Islet precursor cell (in vitro differentiated cells): ENCODE measurements around the gene ELMO1.
"Not testable (repeated sequence)": the region's sequence is repeated elsewhere in the genome, so short reads cannot be mapped to it uniquely, and the experiment has no call there.

ENCODE experiments used
- DNase-seq: peaks from one replicate; pipeline ENCODE4 v3.0.0-alpha.2; 2018

ELMO1 gene

DNA sequence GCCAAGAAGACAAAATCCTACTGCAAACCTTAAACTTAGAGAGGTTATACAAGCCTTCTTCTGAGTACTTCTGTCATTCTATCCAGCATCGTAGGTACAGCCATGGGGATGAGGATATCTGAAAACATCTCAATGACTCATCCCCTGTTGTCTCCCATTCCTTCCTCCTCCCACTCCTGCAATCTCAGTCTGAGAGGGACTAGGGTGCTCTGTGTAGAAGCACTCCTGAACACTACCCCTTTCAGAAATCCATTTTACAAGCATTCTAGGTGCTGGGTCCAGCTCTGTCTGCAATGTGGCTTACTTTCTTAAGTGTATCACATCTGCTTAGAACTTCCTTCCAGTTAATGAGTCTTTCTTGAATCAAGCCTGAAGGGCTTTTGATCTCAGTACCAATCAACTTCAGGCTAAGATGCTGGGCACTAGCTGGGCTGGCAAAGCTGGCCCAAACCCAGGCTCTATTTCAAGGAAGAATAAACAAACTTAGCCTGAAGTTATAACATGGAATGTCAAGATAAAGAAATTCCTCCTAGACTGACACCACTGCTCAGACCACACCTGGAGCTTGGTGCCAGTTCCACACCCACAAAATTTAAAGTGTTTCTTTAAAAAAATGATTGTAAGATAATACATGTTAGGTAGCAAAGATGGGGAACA lies 454.1 kb downstream of the ELMO1 start:
- DNase-seq: peak; percentile 77

DNA sequence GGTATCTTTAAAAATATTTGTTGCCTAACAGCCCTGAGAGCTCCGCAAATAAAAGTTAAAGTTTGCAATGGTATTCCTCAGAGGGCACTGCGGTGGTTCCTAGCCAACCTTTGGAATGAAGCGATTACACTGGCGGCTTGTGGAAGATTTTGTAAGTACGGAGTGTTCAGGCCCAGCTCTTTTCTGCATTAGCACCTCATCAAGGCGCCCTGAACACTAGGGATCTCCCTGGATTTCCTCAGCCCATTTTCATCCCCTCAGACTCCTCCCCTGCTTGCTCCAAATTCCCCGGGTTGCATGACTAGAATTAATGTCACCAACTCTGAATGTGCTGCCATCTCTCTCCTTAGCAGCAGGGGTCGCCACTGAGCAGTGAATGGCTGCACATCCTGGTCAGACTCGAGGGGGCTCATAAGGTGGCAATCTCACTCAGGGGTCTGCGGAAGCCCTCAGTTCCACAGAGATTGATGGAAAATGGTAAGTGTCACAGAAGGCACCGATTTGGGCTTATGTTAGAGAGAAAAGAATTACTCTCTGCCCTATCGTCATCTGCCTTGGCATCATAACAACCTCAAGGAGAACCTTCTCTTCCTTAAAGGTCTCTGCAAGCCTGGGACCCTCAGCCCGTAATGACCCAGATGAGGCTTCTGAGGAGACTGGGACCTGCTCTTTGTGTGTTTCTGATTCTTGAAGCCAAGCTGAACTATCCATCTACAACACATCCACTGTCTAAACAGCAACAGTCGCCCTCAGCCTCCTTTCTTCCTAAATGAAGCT lies 461.5 kb downstream of the ELMO1 start:
- DNase-seq: peak; percentile 80

DNA sequence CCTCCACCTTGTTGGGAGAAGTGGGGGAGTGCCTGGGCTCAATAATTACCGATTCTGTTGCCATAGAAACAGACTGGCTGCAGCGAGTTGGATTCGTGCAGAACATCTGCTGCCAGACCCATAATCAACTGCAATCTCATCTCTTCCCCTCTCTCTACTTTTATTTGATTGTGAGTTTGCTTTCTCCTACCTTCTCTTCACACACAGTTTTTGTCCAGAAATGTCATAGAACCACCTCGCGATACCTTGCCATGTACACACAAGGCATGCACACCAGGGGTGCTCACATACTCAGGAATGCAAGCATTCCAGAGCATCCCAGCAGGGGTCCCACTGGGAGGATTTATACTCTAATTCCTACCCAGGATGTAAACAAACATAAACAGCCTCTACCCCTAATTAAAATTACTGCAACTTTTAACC lies 462.1 kb downstream of the ELMO1 start:
- no peak for DNase-seq

DNA sequence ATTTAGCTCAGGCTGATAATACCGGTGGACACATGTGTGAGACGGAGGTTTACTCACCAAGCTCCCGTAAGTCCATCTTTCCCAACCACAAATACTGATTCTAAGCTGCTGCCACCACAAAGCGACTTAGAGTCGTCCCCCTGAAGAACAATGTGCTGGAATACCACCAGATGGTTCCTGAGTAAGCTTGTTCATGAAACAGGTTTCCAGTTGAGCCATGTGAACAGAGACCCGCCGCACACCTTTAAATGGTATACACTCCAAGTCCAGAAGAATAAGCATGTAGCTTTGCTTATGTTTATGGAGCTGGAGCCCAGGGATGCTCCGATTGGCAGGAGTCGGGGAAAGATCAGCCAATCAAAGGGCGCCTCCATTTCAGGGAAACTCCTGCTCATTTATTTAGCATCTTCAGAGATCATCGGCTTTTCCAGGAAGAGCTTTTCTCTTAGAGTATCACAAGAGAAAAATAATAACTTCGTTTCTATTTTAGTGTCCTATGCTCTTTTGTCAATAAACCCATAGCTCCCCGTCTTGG lies 462.7 kb downstream of the ELMO1 start:
- no peak for DNase-seq

DNA sequence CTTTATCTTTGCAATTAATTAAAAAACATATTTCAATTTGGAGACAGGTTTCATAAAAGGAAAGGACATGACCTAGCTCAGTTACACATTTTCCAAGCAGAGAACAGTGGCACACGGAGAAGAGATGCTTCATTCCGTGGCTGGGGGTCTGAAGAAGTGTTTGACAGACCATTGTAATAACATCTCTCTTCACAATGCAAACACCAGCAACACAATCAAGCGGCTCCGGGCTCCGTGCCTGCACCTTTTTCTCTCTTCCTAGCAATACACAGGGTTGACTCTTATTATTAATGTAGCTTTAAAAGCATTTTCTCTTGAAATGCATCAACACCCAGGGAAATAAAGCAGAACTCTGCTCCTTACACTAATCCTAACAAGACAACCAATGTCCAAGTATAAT lies 463.3 kb downstream of the ELMO1 start:
- no peak for DNase-seq

DNA sequence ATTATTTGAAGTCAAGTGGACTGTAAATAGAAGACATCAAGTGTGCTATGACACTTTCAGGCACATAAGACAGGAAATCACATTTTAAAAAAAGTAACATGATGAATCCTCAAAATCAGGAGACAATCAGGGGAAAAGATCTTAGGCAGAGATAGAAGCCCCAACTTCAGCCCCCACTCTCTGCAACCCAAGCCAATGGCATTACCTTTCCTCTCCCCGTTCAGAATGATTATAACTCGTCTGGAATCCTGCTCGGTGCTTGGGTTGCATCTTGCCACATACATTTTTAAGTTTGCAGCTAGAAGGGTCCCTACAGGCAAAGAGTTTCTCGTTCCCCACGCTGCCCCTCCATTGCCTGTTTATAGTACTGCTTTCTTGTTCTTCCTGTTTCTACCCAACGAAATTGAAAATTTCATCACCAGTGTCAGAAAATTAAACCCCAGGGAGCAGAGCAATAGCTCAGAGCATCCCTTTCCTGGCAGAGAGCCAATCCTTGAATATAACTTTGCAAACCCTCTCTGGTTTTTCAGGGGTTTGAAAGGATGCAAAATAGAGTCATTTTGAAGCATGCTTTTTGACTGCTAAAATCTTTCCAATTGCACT lies 463.9 kb downstream of the ELMO1 start:
- no peak for DNase-seq

DNA sequence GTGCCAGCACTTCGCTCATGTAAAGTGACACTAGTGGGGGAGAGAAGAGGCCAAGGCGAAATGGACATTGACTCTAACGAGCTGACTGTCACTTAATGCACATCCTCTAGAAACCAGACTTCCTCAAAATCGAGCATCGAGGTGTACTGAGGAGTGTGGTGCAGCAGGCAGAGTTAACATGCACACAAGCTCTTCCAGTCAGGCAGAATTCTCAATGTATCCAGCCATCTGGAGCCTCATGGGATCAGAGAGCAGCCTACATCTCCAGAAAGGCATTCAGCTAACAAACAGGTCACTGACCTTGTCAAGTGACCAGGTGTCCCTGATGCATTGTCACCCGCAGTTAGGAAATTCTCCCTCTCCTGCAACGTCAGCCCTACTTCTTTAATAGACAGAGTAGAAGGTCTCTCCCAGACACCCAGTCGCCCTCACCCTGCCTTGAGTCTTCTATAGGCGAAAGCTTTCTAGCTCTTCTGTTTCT lies 464.6 kb downstream of the ELMO1 start:
- no peak for DNase-seq

DNA sequence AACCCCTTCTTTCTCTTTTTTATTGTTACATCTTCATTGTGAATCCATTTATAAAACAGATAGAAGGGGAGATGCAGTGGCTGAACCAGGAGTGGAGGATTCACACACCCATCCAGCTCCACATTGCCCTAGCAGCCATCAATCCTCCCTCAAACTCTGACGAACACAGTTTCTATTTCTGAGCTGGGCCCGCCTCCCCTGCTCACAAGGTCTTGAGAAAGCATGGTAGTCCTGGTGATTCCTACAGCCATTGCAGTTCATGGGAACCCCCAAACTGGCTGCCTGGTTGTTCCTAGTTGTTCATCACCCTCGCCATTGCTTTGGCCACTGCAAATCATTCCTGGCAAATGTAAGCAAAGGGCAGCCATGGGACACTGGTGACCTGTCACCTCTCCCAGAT lies 465.9 kb downstream of the ELMO1 start:
- no peak for DNase-seq

DNA sequence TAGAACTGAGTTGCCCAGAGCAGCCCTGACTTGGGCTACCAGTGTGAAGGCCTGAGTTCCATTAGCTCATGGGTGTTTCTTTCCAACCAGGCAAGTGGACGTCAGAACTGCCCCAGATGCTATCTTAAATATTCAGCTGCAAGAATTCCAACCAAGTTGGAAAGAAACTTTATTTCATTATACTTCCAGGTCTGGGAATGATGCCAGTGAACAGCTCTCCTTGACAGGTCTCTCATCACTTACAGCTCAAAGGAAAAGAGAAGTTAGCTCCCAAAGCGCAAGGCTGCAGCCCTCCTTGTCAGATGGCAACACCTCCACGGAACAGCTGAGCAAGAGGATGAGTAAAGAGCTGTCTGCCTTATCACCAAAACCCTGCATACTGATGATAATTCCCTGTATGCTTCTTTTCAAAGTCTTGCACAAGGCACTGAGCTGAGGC lies 468.8 kb downstream of the ELMO1 start:
- no peak for DNase-seq

DNA sequence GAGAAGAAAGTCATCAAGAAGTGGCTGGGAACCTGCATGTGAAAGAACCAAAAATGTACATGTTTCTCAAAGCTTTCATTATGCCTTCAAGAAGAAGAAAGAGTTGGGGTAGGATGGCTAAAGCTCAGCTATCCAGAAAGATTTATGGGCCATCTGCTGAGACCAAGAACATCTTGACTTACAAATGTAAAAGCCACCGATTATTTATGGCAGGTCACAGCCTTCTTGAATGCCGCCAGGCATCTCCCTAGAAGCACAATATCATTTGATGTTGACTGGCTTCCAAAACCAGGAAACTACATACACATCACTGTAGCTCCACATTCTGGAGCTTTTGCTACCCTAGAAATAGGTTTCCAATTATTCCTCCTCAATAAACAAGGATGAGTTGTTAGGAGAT lies 470.2 kb downstream of the ELMO1 start:
- DNase-seq: no peak

DNA sequence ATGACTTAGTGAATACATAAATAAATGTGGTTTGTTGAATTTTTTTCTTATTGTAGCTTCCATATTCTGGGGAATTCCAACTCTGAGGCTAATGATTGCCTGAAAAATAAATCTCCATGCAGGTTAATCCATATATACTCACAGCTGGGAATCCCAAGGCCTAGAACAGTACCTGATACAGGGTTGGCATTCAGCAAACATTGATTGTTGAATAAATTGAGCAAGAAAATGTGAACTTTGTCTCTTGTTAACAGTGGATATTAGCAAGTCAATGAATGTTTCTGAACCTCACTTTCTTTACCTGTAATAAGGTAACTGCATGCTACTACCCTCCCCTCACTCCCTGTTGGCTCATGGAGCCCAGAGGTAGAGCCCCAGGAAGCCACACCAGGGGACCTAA lies 470.8 kb downstream of the ELMO1 start:
- DNase-seq: no peak

DNA sequence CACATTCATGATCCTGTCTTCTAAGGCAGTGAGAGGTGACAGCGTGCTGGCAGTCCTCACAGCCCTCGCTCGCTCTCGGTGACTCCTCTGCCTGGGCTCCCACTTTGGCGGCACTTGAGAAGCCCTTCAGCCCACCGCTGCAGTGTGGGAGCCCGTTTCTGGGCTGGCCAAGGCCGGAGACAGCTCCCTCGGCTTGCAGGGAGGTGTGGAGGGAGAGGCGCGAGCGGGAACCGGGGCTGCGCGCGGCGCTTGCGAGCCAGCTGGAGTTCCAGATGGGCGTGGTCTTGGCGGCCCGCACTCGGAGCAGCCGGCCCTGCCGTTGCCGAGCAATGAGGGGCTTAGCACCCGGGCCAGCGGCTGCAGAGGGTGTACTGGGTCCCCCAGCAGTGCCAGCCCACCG lies 475.1 kb downstream of the ELMO1 start:
- DNase-seq: not testable (repeated sequence)

DNA sequence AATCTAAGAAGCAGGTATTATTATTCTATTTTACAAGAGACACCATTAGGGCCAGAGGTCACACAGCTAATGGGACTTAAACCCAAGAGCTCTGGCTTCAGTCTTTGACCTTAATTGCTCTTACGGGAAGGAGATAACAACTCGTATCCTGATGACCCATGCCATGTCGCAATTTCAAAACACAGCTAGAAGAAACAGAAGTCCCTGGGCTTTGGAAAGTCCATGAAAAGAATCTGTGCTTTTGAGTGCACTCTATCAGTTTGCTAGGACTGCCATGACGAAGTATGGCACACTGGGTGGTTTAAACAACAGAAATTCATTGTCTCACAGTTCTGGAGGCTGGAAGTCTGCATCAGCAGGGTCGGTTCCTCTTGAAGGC lies 476.5 kb downstream of the ELMO1 start:
- DNase-seq: no peak

DNA sequence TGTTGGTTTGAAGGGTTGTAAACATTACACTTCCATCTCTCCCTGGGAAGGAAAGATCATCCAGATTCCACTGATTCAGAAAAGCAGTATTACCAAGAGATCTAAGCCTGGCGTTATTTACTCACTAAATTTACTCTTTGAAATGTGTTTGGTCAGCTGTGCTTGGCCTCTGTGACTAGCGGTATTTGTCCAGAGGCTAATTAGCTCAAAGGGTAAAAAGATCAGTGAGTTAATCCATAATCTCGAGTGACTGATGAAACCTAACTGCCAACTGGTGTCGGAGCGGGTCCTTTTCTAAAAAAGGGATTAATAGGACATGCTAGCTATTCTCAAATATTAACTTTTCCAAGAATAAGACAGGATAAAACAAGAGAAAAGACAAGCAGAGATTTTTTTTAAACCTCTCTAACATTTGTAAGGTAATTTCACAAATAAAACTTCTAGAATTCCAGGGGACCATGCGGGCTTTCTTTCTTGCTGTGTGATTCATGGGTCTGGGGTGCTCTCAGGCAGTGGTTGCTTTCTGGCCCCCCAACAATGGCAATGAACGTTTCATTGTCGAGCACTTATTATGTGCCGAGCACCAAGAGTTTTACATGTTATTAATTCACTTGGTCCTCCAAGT lies 477.0 kb downstream of the ELMO1 start:
- no peak for DNase-seq

DNA sequence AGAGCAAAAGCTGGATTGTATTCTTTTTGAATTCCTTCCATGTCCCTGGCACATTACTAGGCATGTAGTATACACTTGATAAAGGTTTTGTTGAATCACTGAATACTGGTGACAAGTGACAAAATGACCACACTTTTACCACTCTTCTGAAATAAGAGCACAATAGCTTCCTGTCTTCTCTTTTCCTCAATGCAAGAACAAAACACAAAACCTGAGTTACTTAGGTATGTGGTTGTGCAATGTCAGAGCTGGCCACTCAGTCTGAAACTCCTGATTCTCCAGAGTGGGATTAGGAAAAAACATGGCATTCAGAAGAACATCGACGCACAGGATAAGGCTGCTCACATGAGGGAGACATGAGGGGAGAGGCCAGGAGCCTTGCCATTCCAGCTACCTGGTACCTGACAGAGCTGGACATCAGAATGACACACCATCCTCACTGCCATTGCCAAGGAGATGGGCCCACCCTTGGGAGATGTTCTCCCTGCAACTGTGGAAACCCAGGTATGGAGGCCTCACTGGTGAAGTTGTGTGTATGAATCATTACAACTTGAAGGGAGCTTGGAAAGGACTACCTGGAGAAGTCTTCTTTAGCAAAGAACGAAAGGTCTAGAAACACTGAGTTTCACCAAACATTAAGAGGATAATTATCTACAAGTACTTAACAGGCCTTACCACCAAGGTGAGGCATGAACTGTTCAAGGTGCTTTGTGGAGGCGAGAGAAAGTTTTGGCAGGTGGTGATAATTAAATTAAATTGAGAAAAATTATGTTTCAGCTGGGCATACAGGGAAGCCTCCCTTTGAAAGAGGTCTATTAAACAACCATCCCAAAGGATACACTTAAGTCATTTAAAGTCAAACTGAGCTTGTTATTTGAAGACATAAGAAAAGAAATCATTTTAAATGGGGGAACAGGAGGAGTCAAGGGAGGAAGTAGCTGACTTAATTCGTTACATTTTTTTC lies 477.8 kb downstream of the ELMO1 start:
- DNase-seq: no peak

DNA sequence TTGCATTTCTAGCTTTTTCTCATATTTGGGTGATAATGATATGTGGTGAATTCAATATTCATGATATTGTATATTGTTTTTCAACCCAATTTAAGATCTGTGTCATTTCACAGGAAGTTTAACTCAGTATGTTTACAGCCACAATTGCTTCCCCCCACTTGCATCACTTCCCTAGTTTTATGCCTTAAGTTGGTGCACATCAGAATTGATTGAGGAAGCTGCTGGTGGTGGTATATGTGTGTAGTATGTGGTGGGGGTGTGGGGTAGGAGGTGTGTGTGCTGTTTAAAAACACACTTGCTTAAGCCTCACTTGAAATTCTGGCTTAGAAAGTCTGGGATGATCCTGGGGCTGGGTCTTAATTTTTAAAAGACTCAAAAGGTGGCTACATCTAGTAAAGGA lies 479.3 kb downstream of the ELMO1 start:
- DNase-seq: no peak

DNA sequence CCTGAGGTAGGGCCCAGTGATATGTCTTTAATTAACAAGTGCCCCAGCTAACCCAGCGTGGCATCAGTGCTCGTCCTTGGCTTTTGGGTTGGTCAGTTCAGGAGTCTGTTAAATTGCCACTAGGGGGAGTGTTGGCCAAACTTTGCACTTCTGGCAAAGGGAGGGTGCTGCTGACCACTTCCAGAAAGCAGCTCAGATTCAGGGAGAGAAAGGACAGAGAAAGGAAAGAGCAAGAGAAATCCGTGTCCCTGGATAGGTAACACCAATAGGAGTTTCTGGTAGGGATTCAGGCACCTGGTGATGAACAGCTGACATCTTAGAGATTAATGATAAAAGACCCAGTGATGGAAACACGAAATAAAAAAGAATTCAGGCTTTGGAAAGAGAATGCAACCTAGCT lies 481.3 kb downstream of the ELMO1 start:
- peak; percentile 82 for DNase-seq

DNA sequence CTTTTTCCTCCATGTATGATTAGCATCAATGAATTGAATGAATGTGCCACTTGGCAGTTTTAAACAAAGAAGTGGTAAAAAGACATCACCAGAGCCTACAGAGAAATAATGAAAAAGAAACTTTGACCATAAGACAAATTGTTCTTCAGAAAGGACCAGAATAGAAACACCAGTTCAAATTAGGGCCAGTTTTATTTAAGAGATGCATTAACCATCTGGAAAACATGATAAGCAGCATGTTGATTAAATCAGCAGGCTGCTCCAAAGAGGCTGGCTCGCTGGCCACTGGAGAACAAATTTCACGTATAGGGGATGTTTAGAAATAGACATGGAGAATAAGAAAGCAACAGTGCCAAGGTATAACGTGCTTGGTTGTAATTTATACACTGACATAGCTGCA lies 482.0 kb downstream of the ELMO1 start:
- DNase-seq: no peak

DNA sequence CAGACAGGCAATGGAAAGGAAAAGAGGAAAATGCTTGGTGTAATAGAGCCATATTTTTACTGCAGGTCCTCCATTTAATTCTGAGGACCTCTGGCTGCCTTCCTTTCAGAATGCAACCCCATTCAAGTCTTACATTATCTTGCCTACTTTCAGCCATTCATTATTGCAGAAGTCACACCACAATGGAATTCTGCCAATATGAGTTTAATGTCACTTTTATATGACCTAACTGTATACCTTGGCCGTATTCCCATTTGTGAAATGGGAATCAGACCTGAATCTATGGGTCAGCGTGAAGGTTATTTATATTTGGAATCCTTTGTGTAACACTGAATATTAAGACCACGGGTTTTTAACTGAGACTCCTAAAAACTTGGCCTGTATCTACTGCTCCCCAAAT lies 482.6 kb downstream of the ELMO1 start:
- no peak for DNase-seq

DNA sequence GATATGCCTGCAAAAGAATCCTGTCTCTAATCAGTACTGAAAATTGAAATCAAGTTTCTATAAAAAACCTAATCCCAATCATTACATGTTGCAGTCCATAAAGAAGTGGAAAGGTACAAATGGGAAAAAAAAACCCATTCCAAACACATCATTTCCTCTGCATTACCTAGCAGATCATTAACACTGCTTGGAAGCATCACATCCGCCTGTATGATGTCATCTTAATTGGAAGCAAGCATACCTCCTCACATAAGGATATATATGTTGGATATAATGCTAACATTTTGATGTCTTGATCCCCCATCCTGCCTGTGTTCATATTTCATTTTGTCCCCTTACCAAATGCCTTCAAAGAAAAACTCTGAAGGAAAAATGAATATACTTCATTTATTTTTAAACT lies 483.0 kb downstream of the ELMO1 start:
- DNase-seq: no peak

DNA sequence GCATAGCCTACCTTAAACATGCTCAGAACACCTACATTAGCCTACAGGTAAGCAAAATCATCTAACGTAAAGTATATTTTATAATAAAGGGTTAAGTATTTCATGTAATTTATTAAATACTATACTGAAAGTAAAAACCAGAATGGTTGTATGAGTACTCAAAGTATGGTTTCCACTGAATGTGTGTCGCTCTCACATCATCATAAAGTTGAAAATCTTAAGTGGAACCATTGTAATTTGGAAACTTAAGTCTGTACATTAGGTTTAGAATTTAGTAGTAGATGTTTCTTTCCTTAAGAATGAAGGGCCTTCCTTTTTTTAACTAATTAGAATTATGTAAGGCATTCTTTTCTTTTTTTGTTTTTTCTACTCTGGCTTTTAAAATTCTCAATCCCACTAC lies 484.4 kb downstream of the ELMO1 start:
- DNase-seq: no peak

DNA sequence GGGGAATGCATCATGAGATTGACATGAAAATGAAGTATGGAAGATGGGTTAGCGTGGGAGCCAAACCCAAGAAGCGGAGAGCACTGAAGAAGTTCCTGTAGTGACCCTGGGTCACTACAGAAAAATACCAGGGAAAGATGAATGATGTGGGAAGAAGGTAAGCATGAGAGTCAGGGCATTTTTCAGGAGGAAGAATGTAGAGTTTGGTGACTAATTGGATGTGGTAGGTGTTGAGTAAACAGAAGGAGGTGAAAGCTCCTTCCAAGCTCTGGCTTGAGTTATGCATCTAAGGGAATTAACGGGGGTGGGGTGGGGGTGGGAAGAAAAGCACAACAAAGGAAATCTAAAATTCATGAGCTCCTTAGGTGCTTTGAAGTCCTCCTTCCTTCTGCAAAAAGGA lies 486.3 kb downstream of the ELMO1 start:
- DNase-seq: no peak
